Ascending aorta (tissue), 2 donors: ENCODE data around the gene MYBPC2. TPM values are rescaled to one million over a fixed set of nuclear protein-coding genes. Genes with fewer than 3 reads are reported as not detected.
"Not testable (repeated sequence)": the region's sequence is repeated elsewhere in the genome, so short reads cannot be mapped to it uniquely, and the experiment has no call there.

Experiments used
- DNase-seq, 2 donors: peaks; one replicate each; pipeline ENCODE4 v3.0.0-alpha.2; 2019; ENCODE audit warnings: low spot score in 2 of 2
- H3K27ac ChIP-seq, 2 donors: fragments of 200-600 bp; sonication (generic); one replicate each; pipeline ENCODE4 v1.5.1; 2016 to 2017; ENCODE audit warnings: mild to moderate bottlenecking in 1 of 2
- H3K27me3 ChIP-seq: fragments of 200-600 bp; sonication (generic); one replicate; pipeline ENCODE4 v1.5.1; 2017
- H3K36me3 ChIP-seq, 2 donors: fragments of 200-600 bp; sonication (generic); one replicate each; pipeline ENCODE4 v1.5.1; 2016
- H3K4me1 ChIP-seq, 2 donors: fragments of 200-600 bp; sonication (generic); one replicate each; pipeline ENCODE4 v1.5.1; 2016 to 2017; ENCODE audit warnings: mild to moderate bottlenecking in 1 of 2
- H3K4me3 ChIP-seq, 2 donors: fragments of 200-600 bp; sonication (generic); one replicate each; pipeline ENCODE4 v1.5.1; 2016 to 2017; ENCODE audit warnings: mild to moderate bottlenecking in 1 of 2
- H3K9me3 ChIP-seq, 2 donors: fragments of 200-600 bp; sonication (generic); one replicate each; pipeline ENCODE4 v1.5.1; 2016
- intact Hi-C: fragments of 100-400 bp; cut with DNase I; formaldehyde crosslinking; loops from one replicate; pipeline ENCODE4 v1.15.1; 2023
- total RNA-seq: library from RNA; depleted of rRNA; stranded (reverse); fragments of >200 nt; gene quantifications from one replicate; pipeline ENCODE4 v1.1.0, GENCODE V29; 2016
- TF ChIP-seq, protein P1 (sequence below), 3 experiments: fragments of 200-600 bp in 2 of 3; fragments of 450-650 bp in 1 of 3; sonication (generic) in 2 of 3; IDR thresholded peaks; one replicate each; pipeline ENCODE4 v1.5.1; 2016 to 2019; ENCODE audit warnings: antibody characterized with exemption in 3 of 3, mild to moderate bottlenecking in 1 of 3, moderate library complexity in 1 of 3

The MYBPC2 gene
- total RNA-seq, 1 donor from 2014 or later, result not detected

DNA sequence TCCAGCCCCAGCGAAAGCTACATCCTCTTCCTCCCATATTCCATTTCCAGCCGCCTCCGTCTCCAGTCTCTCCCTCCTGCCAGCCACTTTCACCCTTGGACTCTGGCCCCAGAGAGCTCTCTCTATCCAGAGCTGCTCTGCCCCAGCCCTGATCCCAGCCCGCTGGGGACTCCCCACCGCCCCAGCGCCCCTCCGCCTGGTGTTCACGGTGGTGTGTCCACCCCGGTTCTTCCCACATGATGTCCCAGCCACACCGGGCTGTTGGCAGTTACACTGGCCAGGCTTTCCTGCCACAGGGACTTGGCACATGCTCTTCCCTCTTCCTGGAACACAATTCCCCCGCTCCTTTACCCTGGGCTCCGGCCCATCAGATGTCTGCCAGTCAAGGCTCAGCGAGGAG is 32.3 kb downstream of the MYBPC2 start:
- Histone ChIP-seq H3K36me3 (no peaks in the 10 kb centered on the region), H3K27me3 (no peaks in the 10 kb centered on the region), H3K27ac (no peak overlapping the region), H3K4me1 (no peaks in the 10 kb centered on the region), H3K4me3 (no peak overlapping the region), H3K9me3 (no peaks in the 10 kb centered on the region)
- intact Hi-C loops, result no loop called here
- DNase-seq, result no peak
- TF ChIP-seq, protein P1, sequence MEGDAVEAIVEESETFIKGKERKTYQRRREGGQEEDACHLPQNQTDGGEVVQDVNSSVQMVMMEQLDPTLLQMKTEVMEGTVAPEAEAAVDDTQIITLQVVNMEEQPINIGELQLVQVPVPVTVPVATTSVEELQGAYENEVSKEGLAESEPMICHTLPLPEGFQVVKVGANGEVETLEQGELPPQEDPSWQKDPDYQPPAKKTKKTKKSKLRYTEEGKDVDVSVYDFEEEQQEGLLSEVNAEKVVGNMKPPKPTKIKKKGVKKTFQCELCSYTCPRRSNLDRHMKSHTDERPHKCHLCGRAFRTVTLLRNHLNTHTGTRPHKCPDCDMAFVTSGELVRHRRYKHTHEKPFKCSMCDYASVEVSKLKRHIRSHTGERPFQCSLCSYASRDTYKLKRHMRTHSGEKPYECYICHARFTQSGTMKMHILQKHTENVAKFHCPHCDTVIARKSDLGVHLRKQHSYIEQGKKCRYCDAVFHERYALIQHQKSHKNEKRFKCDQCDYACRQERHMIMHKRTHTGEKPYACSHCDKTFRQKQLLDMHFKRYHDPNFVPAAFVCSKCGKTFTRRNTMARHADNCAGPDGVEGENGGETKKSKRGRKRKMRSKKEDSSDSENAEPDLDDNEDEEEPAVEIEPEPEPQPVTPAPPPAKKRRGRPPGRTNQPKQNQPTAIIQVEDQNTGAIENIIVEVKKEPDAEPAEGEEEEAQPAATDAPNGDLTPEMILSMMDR (IDR thresholded peaks at IDR 0.05), result no peak

GRCh38 chr19:50465986-50466705 is 33.5 kb downstream of the MYBPC2 start:
- Histone ChIP-seq H3K4me3 (no peak overlapping the region), H3K27me3 (no peaks in the 10 kb centered on the region), H3K4me1 (no peaks in the 10 kb centered on the region), H3K9me3 (no peaks in the 10 kb centered on the region), H3K36me3 (no peaks in the 10 kb centered on the region), H3K27ac (no peak overlapping the region)
- no peak for DNase-seq
- TF ChIP-seq, protein P1 (IDR thresholded peaks at IDR 0.05), result no peak
- intact Hi-C loops, result no loop called here

GRCh38 chr19:50466706-50467039 is 34.0 kb downstream of the MYBPC2 start:
- no peaks in the 10 kb centered on the region for H3K27me3 ChIP-seq
- no peaks in the 10 kb centered on the region for H3K4me1 ChIP-seq
- TF ChIP-seq, protein P1 (IDR thresholded peaks at IDR 0.05), result no peak
- no peak for DNase-seq
- no peak overlapping the region for H3K4me3 ChIP-seq
- no peaks in the 10 kb centered on the region for H3K9me3 ChIP-seq
- H3K36me3 ChIP-seq, result no peaks in the 10 kb centered on the region
- no peak overlapping the region for H3K27ac ChIP-seq
- intact Hi-C loops, result no loop called here

GRCh38 chr19:50467566-50467965 is 34.9 kb downstream of the MYBPC2 start:
- no peak overlapping the region for H3K27ac ChIP-seq
- H3K36me3 ChIP-seq, result no peaks in the 10 kb centered on the region
- H3K9me3 ChIP-seq, result no peaks in the 10 kb centered on the region
- TF ChIP-seq, protein P1 (IDR thresholded peaks at IDR 0.05), result no peak
- no peak for DNase-seq
- H3K27me3 ChIP-seq, result no peaks in the 10 kb centered on the region
- no peaks in the 10 kb centered on the region for H3K4me1 ChIP-seq
- H3K4me3 ChIP-seq, result no peak overlapping the region
- intact Hi-C loops, result no loop called here

GRCh38 chr19:50468818-50469217 is 36.1 kb downstream of the MYBPC2 start:
- Histone ChIP-seq H3K36me3 (no peaks in the 10 kb centered on the region), H3K9me3 (no peaks in the 10 kb centered on the region), H3K4me1 (no peaks in the 10 kb centered on the region), H3K4me3 (no peak overlapping the region), H3K27me3 (no peaks in the 10 kb centered on the region), H3K27ac (no peak overlapping the region)
- TF ChIP-seq, protein P1 (IDR thresholded peaks at IDR 0.05), result no peak
- intact Hi-C loops, result no loop called here
- no peak for DNase-seq

GRCh38 chr19:50473336-50473735 is 40.6 kb downstream of the MYBPC2 start:
- H3K27ac ChIP-seq, H3K9me3 ChIP-seq, DNase-seq, H3K36me3 ChIP-seq, H3K4me3 ChIP-seq, H3K27me3 ChIP-seq, intact Hi-C loops: not testable (repeated sequence)
- H3K4me1 ChIP-seq, result peaks cover 8 to 12% of the 10 kb centered on the region in 2 donors
